Measurements from ENCODE around the gene SPATA2.
"Not testable (repeated sequence)": the region's sequence is repeated elsewhere in the genome, so short reads cannot be mapped to it uniquely, and the experiment has no call there.

SPATA2 gene

DNA sequence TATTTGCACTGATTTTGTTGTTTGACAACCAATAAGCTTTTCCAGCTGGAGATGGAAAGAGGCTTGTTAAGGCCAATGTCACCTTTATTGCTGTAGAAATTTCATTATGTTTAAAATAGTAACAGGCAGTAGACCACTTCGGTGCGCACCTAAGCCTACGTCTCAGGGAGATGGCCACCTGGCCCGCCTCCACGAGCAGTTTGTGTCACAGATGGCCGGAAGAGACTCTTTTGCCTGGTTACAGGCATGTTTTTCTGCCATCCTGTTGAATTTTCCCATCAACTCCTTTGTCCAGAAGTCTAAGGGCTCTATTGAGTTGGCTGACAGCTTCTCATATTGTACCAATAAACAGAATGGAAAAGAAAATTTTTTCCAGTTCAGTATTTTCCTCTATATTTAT is 51.7 kb downstream of the SPATA2 start:
- no peak overlapping the region for H3K4me3 ChIP-seq (ENCODE audit: low read depth, low read length)
- no peak for DNase-seq (ENCODE audit: low read depth)
- TF ChIP-seq, protein P1, sequence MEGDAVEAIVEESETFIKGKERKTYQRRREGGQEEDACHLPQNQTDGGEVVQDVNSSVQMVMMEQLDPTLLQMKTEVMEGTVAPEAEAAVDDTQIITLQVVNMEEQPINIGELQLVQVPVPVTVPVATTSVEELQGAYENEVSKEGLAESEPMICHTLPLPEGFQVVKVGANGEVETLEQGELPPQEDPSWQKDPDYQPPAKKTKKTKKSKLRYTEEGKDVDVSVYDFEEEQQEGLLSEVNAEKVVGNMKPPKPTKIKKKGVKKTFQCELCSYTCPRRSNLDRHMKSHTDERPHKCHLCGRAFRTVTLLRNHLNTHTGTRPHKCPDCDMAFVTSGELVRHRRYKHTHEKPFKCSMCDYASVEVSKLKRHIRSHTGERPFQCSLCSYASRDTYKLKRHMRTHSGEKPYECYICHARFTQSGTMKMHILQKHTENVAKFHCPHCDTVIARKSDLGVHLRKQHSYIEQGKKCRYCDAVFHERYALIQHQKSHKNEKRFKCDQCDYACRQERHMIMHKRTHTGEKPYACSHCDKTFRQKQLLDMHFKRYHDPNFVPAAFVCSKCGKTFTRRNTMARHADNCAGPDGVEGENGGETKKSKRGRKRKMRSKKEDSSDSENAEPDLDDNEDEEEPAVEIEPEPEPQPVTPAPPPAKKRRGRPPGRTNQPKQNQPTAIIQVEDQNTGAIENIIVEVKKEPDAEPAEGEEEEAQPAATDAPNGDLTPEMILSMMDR (IDR thresholded peaks at IDR 0.05; ENCODE audit: low read depth, low read length, missing control alignments) = no peak

DNA sequence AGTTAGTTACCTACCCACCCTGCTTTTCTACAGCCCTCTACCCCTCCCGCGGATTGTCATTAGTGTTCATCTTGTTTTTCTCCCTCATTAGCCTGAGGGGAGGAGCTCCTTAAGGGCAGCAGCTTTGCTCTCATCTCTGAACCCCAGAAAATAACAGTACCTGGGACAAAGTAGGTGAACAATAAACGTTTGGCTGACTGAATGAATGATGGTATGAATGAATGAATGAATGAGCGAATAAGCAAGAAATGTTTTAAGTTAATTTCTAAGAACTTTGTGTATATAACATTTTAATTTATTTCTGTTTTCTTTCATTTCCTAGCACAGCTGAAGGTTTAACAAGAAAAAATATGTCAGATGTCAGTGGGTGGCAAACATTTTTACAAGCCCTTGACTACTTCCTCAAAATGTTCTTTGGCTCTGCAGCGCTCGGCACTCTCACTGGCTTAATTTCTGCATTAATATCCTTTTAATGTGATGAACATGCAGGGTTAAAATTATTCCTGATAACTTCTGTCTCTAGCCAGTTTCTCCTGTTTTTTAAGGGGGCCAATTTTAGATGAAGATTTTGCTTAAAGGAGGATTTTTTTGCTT is 52.6 kb downstream of the SPATA2 start:
- H3K4me3 ChIP-seq (ENCODE audit: low read depth, low read length) = no peak overlapping the region
- TF ChIP-seq, protein P1 (IDR thresholded peaks at IDR 0.05; ENCODE audit: low read depth, low read length, missing control alignments) = no peak
- DNase-seq (ENCODE audit: low read depth) = no peak

DNA sequence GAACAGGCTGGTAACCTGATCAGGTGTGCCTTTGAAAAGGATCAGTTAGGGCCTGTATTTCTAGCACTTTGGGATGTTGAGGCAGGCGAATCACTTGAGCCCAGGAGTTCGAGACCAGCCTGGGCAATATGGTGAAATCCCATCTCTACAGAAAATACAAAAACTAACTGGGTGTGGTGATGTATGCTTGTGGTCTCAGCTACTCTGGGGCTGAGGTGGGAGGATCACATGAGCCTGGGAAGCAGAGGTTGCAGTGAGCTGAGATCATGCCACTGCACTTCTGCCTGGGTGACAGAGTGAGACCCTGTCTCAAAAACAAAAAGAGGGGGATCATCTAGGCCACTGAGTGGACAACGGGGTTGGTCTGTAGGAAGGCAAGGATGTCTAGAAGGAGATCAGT is 54.1 kb downstream of the SPATA2 start:
- not testable (repeated sequence) for H3K4me3 ChIP-seq (ENCODE audit: low read depth, low read length); DNase-seq (ENCODE audit: low read depth)

DNA sequence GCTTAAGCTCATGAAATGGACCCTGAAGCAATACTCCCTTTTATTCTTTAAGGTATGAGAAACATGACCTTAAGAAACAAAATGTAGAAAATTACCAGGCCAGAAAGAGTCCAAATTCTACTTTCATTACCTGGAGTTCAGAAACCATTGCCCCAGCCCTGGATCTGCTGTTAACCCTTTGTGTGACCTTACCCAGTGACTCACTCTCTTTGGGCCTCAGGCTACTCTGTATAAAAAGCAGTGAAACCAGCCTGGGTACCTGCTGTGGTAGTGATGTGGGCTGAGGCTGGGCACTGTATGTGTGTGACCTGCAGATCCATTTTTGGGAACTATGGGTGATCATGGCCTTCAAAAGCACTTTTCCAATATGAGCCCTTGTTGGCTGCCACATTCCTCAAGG is 55.5 kb downstream of the SPATA2 start:
- no peak for DNase-seq (ENCODE audit: low read depth)
- no peak overlapping the region for H3K4me3 ChIP-seq (ENCODE audit: low read depth, low read length)
- TF ChIP-seq, protein P1 (IDR thresholded peaks at IDR 0.05; ENCODE audit: low read depth, low read length, missing control alignments) = no peak

DNA sequence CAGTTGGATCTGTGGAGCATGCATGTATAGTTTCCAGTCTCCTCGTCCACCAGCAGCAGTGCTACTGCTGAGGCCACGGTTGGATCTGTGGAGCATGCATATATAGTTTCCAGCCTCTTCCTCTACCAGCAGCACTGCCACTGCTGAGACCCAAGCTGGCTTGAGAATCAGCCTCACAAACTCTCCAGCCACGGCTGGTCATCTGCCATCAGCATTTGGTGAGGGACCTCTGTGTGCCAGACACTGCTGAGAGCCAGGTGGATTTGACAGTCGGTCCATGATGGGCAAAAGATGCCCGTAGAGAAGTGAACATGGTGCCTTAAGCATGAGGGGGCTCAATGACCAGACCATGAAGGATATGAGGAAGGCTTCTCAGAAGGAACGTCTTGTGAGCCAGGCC is 56.3 kb downstream of the SPATA2 start:
- no peak for DNase-seq (ENCODE audit: low read depth)
- no peak overlapping the region for H3K4me3 ChIP-seq (ENCODE audit: low read depth, low read length)
- TF ChIP-seq, protein P1 (IDR thresholded peaks at IDR 0.05; ENCODE audit: low read depth, low read length, missing control alignments) = no peak

DNA sequence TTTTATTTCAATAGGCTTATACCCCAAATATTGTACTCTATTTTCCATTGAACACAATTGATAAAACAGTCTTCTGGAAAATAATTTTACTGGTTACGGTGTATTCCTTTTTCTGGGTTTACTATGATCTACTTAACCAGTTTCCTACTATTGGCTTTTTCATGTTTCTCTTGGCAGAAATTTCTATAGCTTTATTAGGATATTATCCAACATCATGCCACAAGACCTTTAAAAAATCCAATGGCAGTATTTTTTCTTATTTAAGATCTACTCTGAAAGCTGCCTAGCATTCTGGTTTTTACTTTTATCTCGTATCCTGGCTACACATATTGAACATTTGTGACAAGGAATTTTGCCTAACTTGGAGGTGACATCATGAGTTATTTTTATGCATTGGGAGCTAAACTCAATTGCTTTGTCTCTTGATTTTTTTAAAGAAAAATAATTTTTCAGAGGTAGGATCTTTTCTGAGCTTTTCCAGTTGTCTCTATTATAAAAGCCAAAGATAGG is 57.2 kb downstream of the SPATA2 start:
- DNase-seq (ENCODE audit: low read depth) = no peak
- no peak overlapping the region for H3K4me3 ChIP-seq (ENCODE audit: low read depth, low read length)
- TF ChIP-seq, protein P1 (IDR thresholded peaks at IDR 0.05; ENCODE audit: low read depth, low read length, missing control alignments) = no peak

DNA sequence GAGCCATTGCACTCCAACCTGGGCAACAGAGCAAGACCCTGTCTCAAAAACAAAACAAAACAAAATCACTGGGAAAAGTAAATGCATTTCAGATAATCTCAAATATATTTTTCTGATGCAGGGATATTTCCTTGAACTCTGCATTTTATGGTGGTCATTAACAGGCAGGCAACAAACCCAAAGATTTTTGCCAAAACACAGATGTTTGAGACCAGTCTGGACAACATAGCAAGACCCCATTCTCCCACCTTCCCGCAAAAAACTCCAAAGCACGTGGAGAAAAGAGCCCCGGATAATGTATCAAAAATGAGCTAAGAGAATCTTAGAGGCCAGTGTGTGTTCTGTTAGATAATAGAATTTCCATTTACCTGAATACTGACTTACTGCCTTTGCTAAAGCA is 58.4 kb downstream of the SPATA2 start:
- TF ChIP-seq, protein P1 (IDR thresholded peaks at IDR 0.05; ENCODE audit: low read depth, low read length, missing control alignments) = no peak
- no peak overlapping the region for H3K4me3 ChIP-seq (ENCODE audit: low read depth, low read length)
- DNase-seq (ENCODE audit: low read depth) = no peak

Measured in GM12864 (cell line).